Measurements from ENCODE around the gene RASGRF2. TPM values are rescaled to one million over a fixed set of nuclear protein-coding genes. Genes with fewer than 3 reads are reported as not detected.
"Not testable (repeated sequence)": the region's sequence is repeated elsewhere in the genome, so short reads cannot be mapped to it uniquely, and the experiment has no call there.

RASGRF2 gene
- total RNA-seq, 1 donor from 2014 or later = 0.92 TPM

GRCh38 chr5:81017320-81017719, 57.2 kb downstream of the RASGRF2 start:
- Mint-ChIP-seq H3K9me3 (ENCODE audit: low read depth) (peaks cover 6% of the 10 kb centered on the region), H3K4me3 (ENCODE audit: unreplicated experiment) (no peak overlapping the region), H3K4me1 (ENCODE audit: low read depth) (peaks cover 9% of the 10 kb centered on the region), H3K27ac (ENCODE audit: unreplicated experiment) (no peak overlapping the region), H3K36me3 (ENCODE audit: low read depth) (peaks cover 2% of the 10 kb centered on the region), H3K27me3 (ENCODE audit: low read depth) (peaks cover 41% of the 10 kb centered on the region)
- DNase-seq (ENCODE audit: low spot score) = no peak
- no peak for TF ChIP-seq CTCF (IDR thresholded peaks at IDR 0.05)

GRCh38 chr5:81018608-81019007, 58.4 kb downstream of the RASGRF2 start:
- H3K27ac Mint-ChIP-seq (ENCODE audit: unreplicated experiment); H3K4me3 Mint-ChIP-seq (ENCODE audit: unreplicated experiment); H3K36me3 Mint-ChIP-seq (ENCODE audit: low read depth); H3K4me1 Mint-ChIP-seq (ENCODE audit: low read depth); H3K9me3 Mint-ChIP-seq (ENCODE audit: low read depth); DNase-seq (ENCODE audit: low spot score): not testable (repeated sequence)
- H3K27me3 Mint-ChIP-seq (ENCODE audit: low read depth) = peaks cover 51% of the 10 kb centered on the region

GRCh38 chr5:81019748-81020147, 59.6 kb downstream of the RASGRF2 start:
- peaks cover 53% of the 10 kb centered on the region for H3K27me3 Mint-ChIP-seq (ENCODE audit: low read depth)
- no peaks in the 10 kb centered on the region for H3K9me3 Mint-ChIP-seq (ENCODE audit: low read depth)
- no peak for DNase-seq (ENCODE audit: low spot score)
- peaks cover 9% of the 10 kb centered on the region for H3K4me1 Mint-ChIP-seq (ENCODE audit: low read depth)
- TF ChIP-seq CTCF (IDR thresholded peaks at IDR 0.05) = no peak
- no peak overlapping the region for H3K27ac Mint-ChIP-seq (ENCODE audit: unreplicated experiment)
- H3K4me3 Mint-ChIP-seq (ENCODE audit: unreplicated experiment) = no peak overlapping the region
- no peaks in the 10 kb centered on the region for H3K36me3 Mint-ChIP-seq (ENCODE audit: low read depth)

- Mint-ChIP-seq H3K27me3 (ENCODE audit: low read depth) (peaks cover 58% of the 10 kb centered on the region), H3K9me3 (ENCODE audit: low read depth) (no peaks in the 10 kb centered on the region), H3K27ac (ENCODE audit: unreplicated experiment) (no peak overlapping the region), H3K4me3 (ENCODE audit: unreplicated experiment) (no peak overlapping the region), H3K36me3 (ENCODE audit: low read depth) (no peaks in the 10 kb centered on the region), H3K4me1 (ENCODE audit: low read depth) (peaks cover 9% of the 10 kb centered on the region)
- no peak for TF ChIP-seq CTCF (IDR thresholded peaks at IDR 0.05)
- no peak for DNase-seq (ENCODE audit: low spot score)
Observed at GRCh38 chr5:81020478-81021167, 60.5 kb downstream of the RASGRF2 start.

GRCh38 chr5:81021486-81021885, 61.3 kb downstream of the RASGRF2 start:
- H3K36me3 Mint-ChIP-seq (ENCODE audit: low read depth) = no peaks in the 10 kb centered on the region
- no peak for TF ChIP-seq CTCF (IDR thresholded peaks at IDR 0.05)
- no peak overlapping the region for H3K4me3 Mint-ChIP-seq (ENCODE audit: unreplicated experiment)
- H3K4me1 Mint-ChIP-seq (ENCODE audit: low read depth) = peaks cover 9% of the 10 kb centered on the region
- H3K27ac Mint-ChIP-seq (ENCODE audit: unreplicated experiment) = no peak overlapping the region
- H3K27me3 Mint-ChIP-seq (ENCODE audit: low read depth) = peaks cover 60% of the 10 kb centered on the region
- H3K9me3 Mint-ChIP-seq (ENCODE audit: low read depth) = no peaks in the 10 kb centered on the region
- DNase-seq (ENCODE audit: low spot score) = no peak
